ENCODE data around the gene DNAJC13. TPM values are rescaled to one million over a fixed set of nuclear protein-coding genes. Genes with fewer than 3 reads are reported as not detected.

Gene DNAJC13
- total and polyA plus RNA-seq, 2 donors (not counting 3 experiments of a cell fraction or from before 2014, with no cell fraction given): 14.3 to 71.7 TPM

GRCh38 chr3:132549890-132550578 lies 132.7 kb downstream of the DNAJC13 start:
- FAIRE-seq (peak; percentile 53), DNase-seq (ENCODE audit: low read depth, low spot score) (peak; percentile 76)
- H3K4me1 ChIP-seq (ENCODE audit: control insufficient read depth, extremely low read depth, insufficient read depth, low read length): peaks cover 37% of the 10 kb centered on the region
- H3K27ac ChIP-seq (ENCODE audit: insufficient read depth, low read depth, low read length): peak overlapping the region; percentile 7
- H3K36me3 ChIP-seq (ENCODE audit: control insufficient read depth in 2 of 2, extremely low read depth in 1 of 2, insufficient read depth in 2 of 2, low read length in 2 of 2): no peaks in the 10 kb centered on the region
- TF ChIP-seq FOS (IDR thresholded peaks at IDR 0.05; ENCODE audit: borderline replicate concordance, insufficient read depth, low read length): peak; percentile 32
- TF ChIP-seq MAX (IDR thresholded peaks at IDR 0.05; ENCODE audit: insufficient read depth, insufficient read length): no peak
- H3K27me3 ChIP-seq (ENCODE audit: control insufficient read depth in 2 of 2, insufficient read depth in 2 of 2, low read length in 2 of 2): no peaks in the 10 kb centered on the region
- no peak overlapping the region for H3K4me2 ChIP-seq (ENCODE audit: insufficient read depth, low read length)
- BruUV-seq (replicated peaks): no TSS peak
- CTCF ChIA-PET: interaction anchor here (0.7 to 6.7 kb wide), 4 partner anchors 14 to 92 kb away, joined by 3 to 30 read pairs (median 14); no protein-coding TSS in a partner anchor
- H3K79me2 ChIP-seq (ENCODE audit: control insufficient read depth, insufficient read depth, low read length): no peaks in the 10 kb centered on the region
- no peaks in the 10 kb centered on the region for H3K9me1 ChIP-seq (replicated peaks; ENCODE audit: control insufficient read depth, extremely low read depth, insufficient read depth, low read length)
- POLR2A ChIA-PET: no interaction called here
- H3K9me3 ChIP-seq (replicated peaks; ENCODE audit: control insufficient read depth, insufficient read depth, low read length): no peaks in the 10 kb centered on the region
- no peak overlapping the region for H2AFZ ChIP-seq (ENCODE audit: low read depth, low read length)
- intact Hi-C loops (cut with micrococcal nuclease): no loop called here
- no peak overlapping the region for H3K4me3 ChIP-seq (replicated peaks in 1 of 3; ENCODE audit: insufficient read depth in 1 of 3, low read depth in 1 of 3, low read length in 3 of 3)
- H4K20me1 ChIP-seq (replicated peaks; ENCODE audit: control insufficient read depth, extremely low read depth, insufficient read depth, low read length): no peaks in the 10 kb centered on the region
- H3K9ac ChIP-seq (replicated peaks; ENCODE audit: extremely low read depth, insufficient read depth, low read length): no peak overlapping the region
- dilution Hi-C loops (cut with MboI; ENCODE audit: extremely low pct_ligation_motif_present, low sequenced_read_pairs): loop anchor here (25.0 kb wide), 1 partner anchor 87 kb away; no protein-coding TSS in a partner anchor

GRCh38 chr3:132550579-132551305 lies 133.4 kb downstream of the DNAJC13 start:
- FAIRE-seq (no peak), DNase-seq (ENCODE audit: low read depth, low spot score) (peak; percentile 59)
- Histone ChIP-seq H4K20me1 (replicated peaks; ENCODE audit: control insufficient read depth, extremely low read depth, insufficient read depth, low read length) (no peaks in the 10 kb centered on the region), H3K4me3 (replicated peaks in 1 of 3; ENCODE audit: insufficient read depth in 1 of 3, low read depth in 1 of 3, low read length in 3 of 3) (no peak overlapping the region), H3K4me2 (ENCODE audit: insufficient read depth, low read length) (no peak overlapping the region), H3K9me3 (replicated peaks; ENCODE audit: control insufficient read depth, insufficient read depth, low read length) (no peaks in the 10 kb centered on the region), H3K36me3 (ENCODE audit: control insufficient read depth in 2 of 2, extremely low read depth in 1 of 2, insufficient read depth in 2 of 2, low read length in 2 of 2) (no peaks in the 10 kb centered on the region), H3K27me3 (ENCODE audit: control insufficient read depth in 2 of 2, insufficient read depth in 2 of 2, low read length in 2 of 2) (no peaks in the 10 kb centered on the region), H3K79me2 (ENCODE audit: control insufficient read depth, insufficient read depth, low read length) (no peaks in the 10 kb centered on the region), H3K9me1 (replicated peaks; ENCODE audit: control insufficient read depth, extremely low read depth, insufficient read depth, low read length) (no peaks in the 10 kb centered on the region), H3K4me1 (ENCODE audit: control insufficient read depth, extremely low read depth, insufficient read depth, low read length) (peaks cover 44% of the 10 kb centered on the region), H3K9ac (replicated peaks; ENCODE audit: extremely low read depth, insufficient read depth, low read length) (no peak overlapping the region), H3K27ac (ENCODE audit: insufficient read depth, low read depth, low read length) (no peak overlapping the region), H2AFZ (ENCODE audit: low read depth, low read length) (no peak overlapping the region)
- POLR2A ChIA-PET: no interaction called here
- dilution Hi-C loops (cut with MboI; ENCODE audit: extremely low pct_ligation_motif_present, low sequenced_read_pairs) (no loop called here), intact Hi-C loops (cut with micrococcal nuclease) (no loop called here)
- TF ChIP-seq MYC (IDR thresholded peaks at IDR 0.05; ENCODE audit: low read depth, low read length): no peak
- no peak for TF ChIP-seq EZH2 (IDR thresholded peaks at IDR 0.05; ENCODE audit: borderline replicate concordance, low read depth, low read length, severe bottlenecking)
- TF ChIP-seq JUN (IDR thresholded peaks at IDR 0.05; ENCODE audit: borderline replicate concordance, insufficient read depth, insufficient read length, low read depth): no peak
- TF ChIP-seq GATA2 (IDR thresholded peaks at IDR 0.05; ENCODE audit: insufficient read depth, insufficient read length, low read depth, low read length): no peak
- no peak for TF ChIP-seq POLR2AphosphoS5 (IDR thresholded peaks at IDR 0.05; ENCODE audit: insufficient read depth, low read depth, low read length)
- no peak for TF ChIP-seq POLR2A (IDR thresholded peaks at IDR 0.05; ENCODE audit: low read depth, low read length)
- TF ChIP-seq CTCF (IDR thresholded peaks at IDR 0.05; ENCODE audit: extremely low read depth in 1 of 2, insufficient read depth in 1 of 2, low read depth in 1 of 2, low read length in 2 of 2): no peak
- no peak for TF ChIP-seq MAX (IDR thresholded peaks at IDR 0.05; ENCODE audit: insufficient read depth, insufficient read length)
- no peak for TF ChIP-seq FOS (IDR thresholded peaks at IDR 0.05; ENCODE audit: borderline replicate concordance, insufficient read depth, low read length)
- CTCF ChIA-PET: interaction anchor here (1.5 to 6.7 kb wide), 3 partner anchors 14 to 91 kb away, joined by 3 to 30 read pairs (median 26); no protein-coding TSS in a partner anchor
- BruUV-seq (replicated peaks): no TSS peak
